Measurements from ENCODE around the gene CUL3.

GRCh38 chr2:224444783-224445182, 140.4 kb downstream of the CUL3 start:
- TF ChIP-seq, protein P1, sequence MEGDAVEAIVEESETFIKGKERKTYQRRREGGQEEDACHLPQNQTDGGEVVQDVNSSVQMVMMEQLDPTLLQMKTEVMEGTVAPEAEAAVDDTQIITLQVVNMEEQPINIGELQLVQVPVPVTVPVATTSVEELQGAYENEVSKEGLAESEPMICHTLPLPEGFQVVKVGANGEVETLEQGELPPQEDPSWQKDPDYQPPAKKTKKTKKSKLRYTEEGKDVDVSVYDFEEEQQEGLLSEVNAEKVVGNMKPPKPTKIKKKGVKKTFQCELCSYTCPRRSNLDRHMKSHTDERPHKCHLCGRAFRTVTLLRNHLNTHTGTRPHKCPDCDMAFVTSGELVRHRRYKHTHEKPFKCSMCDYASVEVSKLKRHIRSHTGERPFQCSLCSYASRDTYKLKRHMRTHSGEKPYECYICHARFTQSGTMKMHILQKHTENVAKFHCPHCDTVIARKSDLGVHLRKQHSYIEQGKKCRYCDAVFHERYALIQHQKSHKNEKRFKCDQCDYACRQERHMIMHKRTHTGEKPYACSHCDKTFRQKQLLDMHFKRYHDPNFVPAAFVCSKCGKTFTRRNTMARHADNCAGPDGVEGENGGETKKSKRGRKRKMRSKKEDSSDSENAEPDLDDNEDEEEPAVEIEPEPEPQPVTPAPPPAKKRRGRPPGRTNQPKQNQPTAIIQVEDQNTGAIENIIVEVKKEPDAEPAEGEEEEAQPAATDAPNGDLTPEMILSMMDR (IDR thresholded peaks at IDR 0.05), result no peak
- TF ChIP-seq SIN3A (IDR thresholded peaks at IDR 0.05; ENCODE audit: borderline replicate concordance, insufficient read depth, low read depth, low read length), result no peak
- TF ChIP-seq POLR2AphosphoS5 (IDR thresholded peaks at IDR 0.05; ENCODE audit: low read depth, low read length), result no peak
- no peak for TF ChIP-seq TCF7L2 (IDR thresholded peaks at IDR 0.05; ENCODE audit: low read depth, low read length)
- TF ChIP-seq, protein P2, sequence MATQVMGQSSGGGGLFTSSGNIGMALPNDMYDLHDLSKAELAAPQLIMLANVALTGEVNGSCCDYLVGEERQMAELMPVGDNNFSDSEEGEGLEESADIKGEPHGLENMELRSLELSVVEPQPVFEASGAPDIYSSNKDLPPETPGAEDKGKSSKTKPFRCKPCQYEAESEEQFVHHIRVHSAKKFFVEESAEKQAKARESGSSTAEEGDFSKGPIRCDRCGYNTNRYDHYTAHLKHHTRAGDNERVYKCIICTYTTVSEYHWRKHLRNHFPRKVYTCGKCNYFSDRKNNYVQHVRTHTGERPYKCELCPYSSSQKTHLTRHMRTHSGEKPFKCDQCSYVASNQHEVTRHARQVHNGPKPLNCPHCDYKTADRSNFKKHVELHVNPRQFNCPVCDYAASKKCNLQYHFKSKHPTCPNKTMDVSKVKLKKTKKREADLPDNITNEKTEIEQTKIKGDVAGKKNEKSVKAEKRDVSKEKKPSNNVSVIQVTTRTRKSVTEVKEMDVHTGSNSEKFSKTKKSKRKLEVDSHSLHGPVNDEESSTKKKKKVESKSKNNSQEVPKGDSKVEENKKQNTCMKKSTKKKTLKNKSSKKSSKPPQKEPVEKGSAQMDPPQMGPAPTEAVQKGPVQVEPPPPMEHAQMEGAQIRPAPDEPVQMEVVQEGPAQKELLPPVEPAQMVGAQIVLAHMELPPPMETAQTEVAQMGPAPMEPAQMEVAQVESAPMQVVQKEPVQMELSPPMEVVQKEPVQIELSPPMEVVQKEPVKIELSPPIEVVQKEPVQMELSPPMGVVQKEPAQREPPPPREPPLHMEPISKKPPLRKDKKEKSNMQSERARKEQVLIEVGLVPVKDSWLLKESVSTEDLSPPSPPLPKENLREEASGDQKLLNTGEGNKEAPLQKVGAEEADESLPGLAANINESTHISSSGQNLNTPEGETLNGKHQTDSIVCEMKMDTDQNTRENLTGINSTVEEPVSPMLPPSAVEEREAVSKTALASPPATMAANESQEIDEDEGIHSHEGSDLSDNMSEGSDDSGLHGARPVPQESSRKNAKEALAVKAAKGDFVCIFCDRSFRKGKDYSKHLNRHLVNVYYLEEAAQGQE (IDR thresholded peaks at IDR 0.05; ENCODE audit: insufficient read depth in 1 of 2, low read depth in 2 of 2, low read length in 1 of 2), result no peak
